ENCODE results near the gene NR2E1.

The NR2E1 gene

DNA sequence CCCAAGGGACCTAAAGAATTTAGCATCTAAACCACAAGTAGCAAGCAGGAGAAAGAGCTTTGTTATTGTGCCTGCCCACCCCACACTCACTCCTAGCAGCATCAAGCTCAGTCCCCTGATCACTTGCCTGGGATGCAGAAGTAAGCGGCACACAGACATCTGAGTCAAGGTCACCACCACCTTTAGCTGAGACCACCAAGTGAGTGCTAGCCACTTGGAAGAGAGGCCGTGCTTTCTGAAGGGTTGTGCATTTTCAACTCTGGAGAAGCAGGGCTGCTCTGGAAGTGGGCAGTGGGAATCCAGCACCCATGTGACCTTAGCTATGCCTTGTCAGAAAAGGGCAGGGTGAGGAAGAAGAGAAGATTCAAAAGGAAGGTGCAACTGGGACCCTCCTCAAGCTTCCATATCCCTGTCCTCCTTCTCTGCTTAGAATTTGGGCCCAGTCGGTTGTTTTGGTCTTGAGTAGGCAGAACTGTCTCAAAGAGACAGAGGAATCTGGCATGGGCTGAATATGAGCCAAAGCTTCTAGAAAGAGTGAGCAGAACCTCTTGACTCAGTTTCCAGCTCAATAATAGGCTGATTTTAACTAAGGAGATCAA is 6.2 kb downstream of the NR2E1 start:
- DNase-seq: no peak

DNA sequence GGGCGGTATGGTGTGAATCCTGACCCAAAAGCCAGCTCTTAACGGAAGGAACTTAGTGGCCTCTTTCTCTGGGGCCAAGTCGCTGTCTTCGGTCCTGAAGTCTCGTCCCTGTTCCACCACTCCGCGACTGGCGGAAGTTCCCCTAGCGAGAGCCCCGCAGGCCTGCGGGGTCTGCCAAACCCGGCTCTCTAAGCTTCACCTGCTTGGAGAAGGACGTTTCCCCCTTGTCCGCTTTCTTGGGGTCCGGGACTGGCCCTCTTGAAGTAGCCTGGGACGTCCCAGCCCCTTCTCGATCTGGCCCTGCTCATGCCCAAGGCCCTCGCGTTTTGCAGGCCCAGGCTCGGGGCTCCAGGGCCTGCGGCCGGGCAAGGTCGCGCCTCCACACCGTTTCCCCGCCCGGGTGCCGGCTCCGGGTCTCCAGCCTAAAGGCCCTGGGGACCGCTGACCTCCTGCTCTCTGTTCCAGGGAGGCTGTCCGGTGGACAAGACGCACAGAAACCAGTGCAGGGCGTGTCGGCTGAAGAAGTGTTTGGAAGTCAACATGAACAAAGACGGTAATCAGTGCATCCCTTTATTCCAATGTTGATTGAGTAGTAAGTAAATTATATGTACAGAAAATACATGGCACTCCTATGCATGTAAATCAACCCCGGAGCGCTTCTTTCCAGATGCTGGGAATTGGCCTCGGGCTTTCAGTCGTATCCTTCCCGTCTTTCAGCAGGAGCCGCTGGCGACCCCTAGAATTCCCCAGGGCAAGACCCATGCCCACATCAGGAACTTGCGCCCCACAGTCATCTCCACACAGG is 8.8 kb downstream of the NR2E1 start:
- no peak for DNase-seq

DNA sequence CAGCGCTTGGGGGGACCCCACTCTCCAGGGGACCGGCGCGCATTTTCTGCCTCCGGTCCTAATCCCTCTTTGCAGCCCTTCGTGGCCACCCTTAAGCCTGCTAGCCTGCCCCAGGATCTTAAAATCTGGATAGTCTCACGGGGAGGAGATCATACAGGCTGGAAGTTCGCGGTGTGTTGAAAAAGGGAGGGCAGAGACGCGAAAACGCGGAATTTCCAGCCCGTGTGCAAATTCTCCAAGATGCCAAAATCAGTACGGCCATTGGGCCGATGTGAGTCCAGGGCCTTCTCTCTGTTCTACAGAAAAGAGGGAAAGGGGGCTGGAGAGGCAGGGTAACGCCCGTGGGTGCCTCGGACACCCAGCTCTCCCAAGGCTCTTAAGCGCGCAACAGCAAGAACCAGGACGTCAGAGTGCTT is 9.4 kb downstream of the NR2E1 start:
- DNase-seq: no peak

DNA sequence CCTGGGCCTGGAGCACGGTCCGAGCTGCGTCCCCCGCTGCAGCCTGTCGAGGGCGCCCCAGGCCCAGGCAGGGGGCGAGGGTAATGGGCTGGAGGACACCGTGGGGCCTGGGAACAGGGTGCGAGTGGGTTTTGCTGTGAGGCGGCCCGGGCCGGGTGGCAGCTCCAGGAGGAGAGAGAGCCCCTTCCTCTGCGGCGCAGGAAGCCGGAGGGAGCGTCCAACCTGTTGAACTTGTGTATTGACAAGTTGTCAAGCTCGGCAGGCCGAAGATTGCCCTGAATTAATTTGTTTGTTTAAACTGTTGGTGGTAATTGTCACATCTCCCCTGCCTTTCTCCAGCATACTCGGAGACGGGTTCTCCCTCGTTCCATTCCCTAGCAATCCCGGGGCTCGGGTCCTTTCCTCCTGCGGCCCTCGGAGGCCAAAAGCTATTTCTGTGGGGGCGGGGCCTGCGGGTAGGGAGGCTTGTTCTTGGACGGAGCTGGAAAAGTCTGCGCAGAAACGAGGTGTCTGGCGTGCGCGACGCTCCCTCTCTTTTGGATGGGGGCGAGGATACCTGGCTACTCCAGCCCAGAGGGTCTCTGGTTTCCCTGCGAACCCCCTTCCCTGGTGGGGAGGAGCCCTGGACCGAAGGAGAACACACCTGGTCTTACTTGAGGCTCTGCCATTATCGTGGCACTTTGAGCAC is 9.9 kb downstream of the NR2E1 start:
- no peak for DNase-seq

DNA sequence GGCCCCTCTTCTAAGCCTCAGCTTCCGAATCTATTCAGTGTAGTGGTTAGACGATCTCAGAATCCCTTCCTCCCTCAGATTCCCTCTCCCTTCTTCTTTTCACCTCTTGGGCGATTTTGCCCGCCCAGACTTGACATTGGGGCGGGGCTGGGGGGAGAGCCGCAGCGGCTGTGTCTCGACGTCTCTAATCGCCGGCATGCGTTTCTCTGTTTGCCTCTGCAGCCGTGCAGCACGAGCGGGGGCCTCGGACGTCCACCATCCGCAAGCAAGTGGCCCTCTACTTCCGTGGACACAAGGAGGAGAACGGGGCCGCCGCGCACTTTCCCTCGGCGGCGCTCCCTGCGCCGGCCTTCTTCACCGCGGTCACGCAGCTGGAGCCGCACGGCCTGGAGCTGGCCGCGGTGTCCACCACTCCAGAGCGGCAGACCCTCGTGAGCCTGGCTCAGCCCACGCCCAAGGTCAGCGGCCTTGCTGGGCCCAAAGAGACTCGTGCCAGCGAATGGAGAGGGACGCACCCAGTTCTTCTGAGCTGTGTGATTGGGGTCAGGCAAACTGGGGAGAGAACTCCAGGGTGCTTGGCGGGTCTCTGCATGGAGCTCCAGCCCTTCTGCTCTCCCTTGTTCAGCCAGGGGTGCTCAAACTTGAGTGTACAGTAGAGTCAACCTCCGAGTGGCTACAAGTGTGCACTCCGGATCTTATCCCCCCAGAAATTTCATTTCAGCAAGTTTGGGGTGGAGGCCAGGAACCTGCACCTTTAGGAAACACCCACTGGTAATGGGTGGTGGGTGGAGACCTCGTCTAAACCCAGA is 10.7 kb downstream of the NR2E1 start:
- no peak for DNase-seq

DNA sequence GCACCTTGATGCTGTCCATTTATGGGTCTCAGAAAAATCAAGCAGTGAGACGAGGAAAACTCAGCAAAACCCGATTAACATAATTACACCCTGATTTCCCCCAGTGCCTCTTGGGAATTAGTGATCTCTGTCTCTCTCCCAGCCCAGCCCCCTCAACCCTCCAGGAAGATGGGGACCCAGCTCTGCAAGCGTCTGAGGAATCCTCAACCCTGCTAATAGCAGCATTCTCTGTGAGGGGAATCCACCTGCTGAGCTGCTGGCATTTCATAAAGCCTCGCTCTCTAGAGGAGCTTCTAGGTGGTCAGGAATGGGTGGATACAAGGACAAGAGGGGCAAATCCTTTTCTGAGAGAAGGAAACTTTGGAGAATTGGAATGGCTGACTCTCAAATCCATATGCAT is 13.9 kb downstream of the NR2E1 start:
- DNase-seq: no peak

DNA sequence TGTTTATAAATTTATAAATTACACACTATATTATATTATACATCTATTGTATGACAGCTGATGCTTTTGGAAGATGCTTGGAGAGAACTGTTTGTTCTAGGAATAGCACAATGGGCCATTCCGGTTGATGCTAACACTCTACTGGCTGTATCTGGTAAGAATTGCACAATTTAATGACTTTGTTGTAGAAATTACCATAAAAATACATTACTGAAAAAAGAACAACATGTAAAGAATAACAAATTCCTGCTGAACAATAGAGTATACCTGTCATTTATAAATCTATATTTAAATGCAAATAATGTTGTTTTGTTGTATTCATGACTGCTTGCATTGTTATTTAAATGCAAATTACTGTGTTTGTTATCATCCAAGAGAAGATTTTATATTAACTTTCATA is 14.4 kb downstream of the NR2E1 start:
- DNase-seq: no peak

DNA sequence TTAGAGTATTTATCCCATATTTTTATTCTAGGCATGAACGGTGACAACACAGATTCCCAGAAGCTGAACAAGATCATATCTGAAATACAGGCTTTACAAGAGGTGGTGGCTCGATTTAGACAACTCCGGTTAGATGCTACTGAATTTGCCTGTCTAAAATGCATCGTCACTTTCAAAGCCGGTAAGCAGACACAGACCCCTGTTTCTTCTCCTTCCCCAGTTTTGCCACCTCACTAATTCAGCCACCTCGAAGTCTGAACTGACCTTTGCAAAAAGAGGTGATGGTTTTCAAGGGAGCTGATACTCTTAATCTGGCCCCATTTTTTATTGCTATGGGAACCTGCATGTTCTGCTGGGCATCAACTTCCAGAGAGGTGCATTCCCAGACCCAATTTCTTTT is 15.0 kb downstream of the NR2E1 start:
- DNase-seq: no peak

DNA sequence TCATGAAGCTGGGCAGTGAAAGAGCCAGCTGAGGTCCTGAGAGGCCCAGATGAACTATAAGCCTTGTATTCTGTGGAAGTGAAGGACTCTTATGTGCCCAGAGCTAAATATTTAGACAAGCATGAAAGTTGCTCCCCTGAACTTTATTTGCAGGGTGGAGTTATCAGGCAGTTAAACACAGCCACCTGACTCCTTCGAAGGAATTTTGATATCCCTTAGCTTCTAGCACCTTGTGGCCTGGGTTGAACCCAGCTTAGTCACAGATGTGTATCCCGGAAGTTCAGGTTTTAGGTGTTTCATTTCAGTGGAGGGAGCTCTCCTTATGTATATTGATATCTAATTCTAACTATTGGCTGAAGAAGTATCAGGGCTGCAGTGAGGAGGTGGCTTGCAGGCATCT is 20.4 kb downstream of the NR2E1 start:
- DNase-seq: no peak

DNA sequence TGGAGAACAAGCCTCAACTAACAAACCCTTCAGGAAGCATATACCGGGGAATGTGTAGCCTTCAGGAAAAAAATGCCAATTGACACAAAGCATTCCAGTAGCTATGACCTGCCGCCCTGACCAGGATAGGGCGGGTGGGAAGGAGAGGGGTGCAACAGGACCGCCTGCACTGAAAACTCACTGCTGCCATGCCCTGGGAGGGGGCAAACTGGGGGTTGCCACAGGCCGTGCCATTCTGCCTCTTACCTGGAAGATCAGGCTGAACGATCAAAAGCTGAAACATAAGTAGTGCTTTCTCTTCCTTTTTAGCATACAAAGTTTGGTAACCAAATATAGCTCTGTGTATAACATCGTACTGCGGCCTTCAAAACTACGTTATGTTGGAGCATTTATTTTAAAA is 21.7 kb downstream of the NR2E1 start:
- no peak for DNase-seq

DNA sequence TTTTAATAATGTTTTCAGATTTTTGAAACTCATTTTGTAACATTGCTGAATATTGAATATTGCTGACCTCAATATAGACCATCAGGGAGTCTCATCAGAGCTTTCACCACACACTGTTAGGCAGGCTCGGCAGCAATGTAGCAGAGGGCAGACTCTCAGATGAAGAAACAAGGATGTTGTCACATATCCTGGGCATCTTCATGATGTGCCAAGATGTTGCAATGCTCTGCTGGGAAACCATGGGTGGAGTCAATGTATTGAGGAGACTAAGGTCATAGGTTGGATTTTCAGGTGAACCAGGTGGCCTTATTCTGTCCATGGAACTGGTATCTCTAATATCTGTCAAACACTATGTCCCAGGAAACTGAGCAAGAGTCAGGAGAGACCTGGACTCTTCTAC is 27.3 kb downstream of the NR2E1 start:
- no peak for DNase-seq

DNA sequence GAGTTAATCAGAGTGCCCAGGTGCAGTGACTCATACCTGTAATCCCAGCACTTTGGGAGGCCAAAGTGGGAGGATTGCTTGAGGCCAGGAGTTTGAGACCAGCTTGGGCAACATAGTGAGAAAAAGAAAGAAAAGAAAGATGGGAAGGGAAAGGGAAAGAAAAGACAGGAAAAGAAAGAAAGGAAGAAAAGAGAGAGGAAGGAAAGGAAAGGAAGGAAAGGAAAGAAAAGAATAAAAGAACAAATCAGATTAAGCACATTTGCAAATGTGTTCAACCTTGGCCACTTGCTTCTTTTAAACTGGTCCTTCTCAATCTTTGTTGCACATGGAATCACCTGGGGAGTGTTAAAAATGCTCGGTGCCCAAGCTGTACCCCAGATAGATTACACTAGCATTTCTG is 28.0 kb downstream of the NR2E1 start:
- no peak for DNase-seq

DNA sequence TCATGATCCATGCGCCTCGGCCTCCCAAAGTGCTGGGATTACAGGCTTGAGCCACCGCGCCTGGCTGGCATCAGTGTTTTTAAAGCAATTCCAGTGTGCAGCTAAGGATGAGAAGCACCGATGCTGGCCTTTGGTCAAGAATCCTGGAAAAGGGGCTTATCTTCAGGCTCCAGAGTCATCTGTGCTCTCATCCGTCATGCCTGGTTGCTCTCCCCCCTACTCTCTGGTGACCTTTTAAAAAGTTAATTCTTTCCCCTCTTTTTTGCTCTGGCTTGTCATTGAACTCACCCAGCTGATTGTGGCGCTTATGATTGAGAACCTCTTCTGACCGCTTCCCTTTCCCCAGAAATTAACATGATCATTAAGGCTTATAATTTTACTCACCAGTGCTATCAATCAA is 28.7 kb downstream of the NR2E1 start:
- DNase-seq: no peak

DNA sequence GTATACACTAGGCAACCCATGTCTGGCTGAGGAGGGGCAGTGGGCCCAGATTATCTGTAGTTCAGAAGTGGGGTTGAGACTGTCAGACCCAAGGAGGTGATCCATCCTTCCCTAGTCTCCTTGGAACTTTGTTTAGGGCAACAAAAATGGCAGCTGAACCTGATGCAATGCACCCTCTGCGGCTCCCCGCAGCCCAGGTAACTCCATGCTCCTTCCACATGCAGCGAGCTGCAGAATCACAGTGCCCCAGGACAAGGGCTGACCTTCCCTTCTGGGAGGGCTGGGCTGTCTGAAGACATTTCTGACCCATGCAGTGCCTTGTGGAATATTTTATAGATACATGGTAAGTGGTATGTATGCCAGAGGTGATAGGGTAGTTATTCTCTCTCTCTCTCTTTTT is 29.4 kb downstream of the NR2E1 start:
- DNase-seq: no peak

DNA sequence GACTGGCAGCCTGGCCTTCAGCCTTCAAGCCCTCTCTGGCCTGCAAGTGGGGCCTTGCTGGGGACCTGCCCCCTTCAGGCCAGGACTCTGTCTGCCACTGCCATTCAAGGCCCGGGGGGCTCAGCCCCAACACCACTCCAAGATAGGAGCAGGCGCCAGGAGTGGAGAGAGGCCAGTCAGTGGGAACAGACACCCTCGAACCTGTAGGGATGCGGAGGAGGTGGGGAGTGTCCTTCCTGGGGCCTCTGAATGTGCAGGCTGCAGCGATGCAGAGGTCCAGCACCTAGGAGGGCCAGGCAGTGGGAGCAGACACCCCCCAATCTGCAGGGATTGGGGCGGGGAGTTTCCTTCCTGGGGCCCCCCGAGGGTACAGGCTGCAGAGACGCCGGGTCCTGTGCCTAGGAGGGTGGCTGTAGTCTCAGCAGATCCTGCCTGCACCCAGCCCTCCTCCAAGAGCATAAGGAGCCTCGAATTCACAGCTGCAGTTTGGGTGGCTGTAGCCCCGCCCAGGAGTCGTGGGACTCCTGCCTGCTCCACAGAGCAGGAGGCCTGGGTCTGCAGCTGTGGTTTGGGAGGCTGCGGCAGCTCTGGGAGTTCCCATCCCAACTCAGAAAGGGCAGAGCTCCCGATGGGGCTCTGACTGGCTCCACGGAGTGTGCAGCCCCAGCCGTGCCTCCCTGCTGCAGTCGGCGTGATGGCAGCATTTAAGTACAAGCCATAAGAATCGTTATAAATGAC is 33.1 kb downstream of the NR2E1 start:
- DNase-seq: no peak

DNA sequence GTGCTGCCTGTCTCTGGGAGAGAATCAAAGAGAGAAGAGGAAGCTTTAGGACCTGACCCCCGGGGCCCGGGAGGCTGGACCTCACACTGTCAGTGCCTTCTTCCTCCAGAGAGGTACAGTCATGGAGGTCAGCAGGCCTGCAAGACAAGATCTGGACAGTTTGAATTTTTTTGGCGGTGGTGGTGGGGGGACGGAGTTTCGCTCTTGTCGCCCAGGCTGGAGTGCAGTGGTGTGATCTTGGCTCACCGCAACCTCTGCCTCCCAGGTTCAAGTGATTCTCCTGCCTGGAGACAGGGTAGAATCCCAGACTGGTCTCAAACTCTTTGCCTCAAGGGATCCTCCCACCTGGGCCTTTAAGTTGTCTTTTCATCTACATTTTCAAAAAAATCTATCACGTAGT is 34.4 kb downstream of the NR2E1 start:
- no peak for DNase-seq

DNA sequence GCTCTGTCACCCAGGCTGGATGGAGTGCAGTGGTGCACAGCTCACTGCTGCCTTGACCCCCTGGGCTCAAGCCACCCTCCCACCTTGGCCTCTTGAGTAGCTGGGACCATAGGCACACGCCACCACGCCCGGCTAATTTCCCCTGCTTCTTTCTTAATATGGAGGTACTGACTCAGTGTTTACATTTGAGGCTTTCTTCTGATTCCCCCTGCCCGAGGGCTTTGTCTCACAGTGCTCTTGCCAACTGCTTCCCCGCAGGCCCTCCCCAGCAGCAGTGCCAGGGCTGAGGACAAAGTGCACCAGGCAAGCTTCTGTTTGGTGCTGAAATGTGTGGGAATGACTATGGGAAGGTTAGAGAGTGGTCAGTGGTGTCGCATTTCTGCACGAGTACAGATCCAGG is 34.8 kb downstream of the NR2E1 start:
- DNase-seq: no peak

DNA sequence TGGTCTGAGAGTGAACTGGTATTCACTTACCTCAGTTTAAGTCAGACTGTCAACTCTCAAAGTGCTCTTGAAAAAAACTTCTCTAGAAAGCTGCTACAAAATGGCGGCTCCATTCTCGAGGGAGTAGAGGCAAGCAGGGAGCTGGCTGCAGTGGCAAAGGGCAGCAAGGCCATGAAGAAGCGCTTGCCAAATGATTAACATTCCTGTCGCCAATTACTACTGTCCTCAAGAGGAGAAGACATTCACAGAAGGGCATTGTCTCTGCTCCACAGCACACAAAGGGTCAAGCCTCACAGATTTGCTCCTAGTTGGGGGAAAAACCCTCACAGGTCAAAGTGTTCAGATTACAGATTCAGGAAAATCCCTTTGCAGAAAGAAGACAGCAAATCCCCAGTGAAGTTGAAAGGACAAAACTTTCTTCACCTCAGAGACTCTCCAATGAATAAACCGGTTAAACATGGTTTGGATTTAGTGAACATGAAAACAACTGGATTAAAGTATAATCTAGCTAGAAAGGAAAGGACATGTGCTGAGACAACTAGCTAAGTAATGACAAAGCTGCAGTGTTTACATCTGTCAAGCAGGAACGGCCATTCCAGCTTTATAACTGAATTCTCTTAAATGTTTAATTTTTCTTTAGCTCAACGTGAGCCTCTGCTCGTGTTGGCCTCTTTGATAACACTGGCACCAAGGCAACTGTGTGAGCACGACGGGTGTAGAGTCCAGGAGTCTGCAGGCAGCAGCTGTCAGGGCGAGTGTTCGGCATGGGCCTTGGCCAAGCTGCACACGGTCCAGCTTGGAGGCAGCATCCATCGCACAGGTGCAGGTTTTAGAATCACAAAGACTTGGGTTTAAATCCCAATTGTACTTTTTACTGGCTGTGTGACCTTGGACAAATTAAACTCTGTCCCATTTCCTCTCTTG is 37.6 kb downstream of the NR2E1 start:
- no peak for DNase-seq

DNA sequence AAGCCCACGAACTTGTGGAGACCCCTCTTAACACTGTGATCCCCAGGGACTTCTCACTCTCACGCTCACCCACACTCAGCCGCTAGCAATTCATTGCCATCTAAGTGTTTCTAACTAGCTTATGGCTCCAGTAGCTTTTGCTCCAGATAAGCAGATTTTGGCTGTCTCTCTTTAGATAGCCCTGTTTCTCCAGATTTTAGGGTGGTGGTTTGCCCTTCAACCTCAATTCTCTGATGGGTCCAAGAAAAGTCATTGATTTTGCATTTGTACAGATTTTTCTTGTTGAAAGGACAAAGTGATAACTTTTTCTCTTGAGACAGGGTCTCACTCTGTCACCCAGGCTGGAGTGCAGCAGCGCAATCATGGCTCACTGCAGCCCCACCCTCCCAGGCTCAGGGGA is 41.2 kb downstream of the NR2E1 start:
- no peak for DNase-seq

DNA sequence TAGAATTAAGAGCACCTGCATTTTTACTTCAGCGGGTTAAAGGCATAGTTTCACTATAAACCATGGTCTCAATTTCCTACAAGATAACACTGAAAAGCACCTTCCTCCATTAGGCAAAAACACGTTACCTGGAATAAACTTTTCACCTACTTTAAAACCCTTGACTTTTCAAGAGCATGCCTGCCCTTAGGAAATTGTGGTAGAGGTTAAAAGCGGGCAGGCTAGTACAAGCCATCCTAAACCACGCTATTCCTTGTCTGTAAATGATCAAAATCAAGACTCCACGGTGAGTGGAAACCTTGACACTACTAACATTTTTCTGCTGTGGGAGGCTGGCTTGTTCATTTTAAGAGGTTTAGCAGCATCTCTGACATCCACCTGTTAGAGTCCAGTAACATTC is 43.9 kb downstream of the NR2E1 start:
- no peak for DNase-seq

DNA sequence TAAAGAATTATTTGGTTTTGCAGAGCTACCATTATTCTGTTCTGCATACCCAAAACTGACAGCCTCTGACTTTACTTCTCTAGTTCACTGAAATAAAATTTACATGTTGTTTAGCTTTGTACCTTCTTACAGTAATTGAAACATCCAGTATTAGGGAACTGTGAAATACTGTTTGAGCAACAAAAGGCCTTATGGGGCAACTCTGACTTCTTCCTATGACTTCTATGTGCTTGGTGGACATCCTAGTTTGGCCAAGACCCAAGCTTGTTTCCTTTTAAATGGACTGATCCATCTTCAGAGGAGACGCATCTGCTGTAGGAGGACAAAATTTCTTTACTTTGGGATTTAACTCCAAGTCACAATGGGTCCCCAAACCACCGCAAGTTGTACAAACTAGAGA is 44.7 kb downstream of the NR2E1 start:
- DNase-seq: no peak

DNA sequence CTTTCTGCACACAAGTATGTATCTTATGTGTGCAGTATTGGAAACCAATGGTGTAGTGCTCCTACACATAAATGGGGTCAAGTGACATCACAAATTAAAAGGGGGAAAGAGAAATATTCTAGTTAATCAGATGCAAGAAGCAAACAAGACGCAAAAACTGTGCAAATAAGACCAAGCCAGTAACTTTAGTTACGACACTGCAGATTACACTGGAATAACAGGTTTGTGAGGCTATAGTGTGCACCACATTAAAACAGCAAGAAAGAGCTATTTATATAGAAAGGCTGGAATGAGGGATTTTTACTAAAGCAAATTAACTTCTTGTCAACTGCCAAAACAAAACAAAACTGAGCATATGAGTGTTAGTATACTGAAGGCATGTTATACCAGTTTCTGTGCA is 45.8 kb downstream of the NR2E1 start:
- no peak for DNase-seq
